ENCODE measurements around the gene RAB9B. TPM values are rescaled to one million over a fixed set of nuclear protein-coding genes. Genes with fewer than 3 reads are reported as not detected.
"Not testable (repeated sequence)": the region's sequence is repeated elsewhere in the genome, so short reads cannot be mapped to it uniquely, and the experiment has no call there.

Gene RAB9B
- total RNA-seq, 1 donor from 2014 or later = 4.5 TPM

DNA sequence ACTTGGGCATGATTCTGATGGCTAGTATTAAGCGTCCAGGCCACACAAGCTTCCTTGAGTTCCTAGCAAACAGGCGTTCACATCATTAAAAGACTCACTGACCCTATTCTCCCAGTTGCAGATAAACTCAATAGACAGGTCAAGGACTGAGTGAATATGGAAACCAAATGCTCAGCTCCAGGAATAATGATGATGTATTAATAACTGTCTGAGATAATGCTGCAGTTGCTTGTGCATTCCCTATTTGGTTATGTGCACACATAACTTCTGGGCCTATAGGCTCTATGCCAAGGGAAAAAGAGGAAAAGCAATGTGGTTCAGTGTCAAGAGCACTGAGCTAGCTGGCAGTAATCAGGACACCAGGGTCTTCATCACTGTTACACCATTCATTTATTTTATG lies 3.5 kb downstream of the RAB9B start:
- H3K4me1 Mint-ChIP-seq (ENCODE audit: low read depth, unreplicated experiment) = peaks cover 4% of the 10 kb centered on the region
- no peak for DNase-seq
- H3K27me3 Mint-ChIP-seq (ENCODE audit: unreplicated experiment) = peaks cover 6% of the 10 kb centered on the region
- no peak overlapping the region for H3K27ac Mint-ChIP-seq (ENCODE audit: unreplicated experiment)
- TF ChIP-seq, protein P1, sequence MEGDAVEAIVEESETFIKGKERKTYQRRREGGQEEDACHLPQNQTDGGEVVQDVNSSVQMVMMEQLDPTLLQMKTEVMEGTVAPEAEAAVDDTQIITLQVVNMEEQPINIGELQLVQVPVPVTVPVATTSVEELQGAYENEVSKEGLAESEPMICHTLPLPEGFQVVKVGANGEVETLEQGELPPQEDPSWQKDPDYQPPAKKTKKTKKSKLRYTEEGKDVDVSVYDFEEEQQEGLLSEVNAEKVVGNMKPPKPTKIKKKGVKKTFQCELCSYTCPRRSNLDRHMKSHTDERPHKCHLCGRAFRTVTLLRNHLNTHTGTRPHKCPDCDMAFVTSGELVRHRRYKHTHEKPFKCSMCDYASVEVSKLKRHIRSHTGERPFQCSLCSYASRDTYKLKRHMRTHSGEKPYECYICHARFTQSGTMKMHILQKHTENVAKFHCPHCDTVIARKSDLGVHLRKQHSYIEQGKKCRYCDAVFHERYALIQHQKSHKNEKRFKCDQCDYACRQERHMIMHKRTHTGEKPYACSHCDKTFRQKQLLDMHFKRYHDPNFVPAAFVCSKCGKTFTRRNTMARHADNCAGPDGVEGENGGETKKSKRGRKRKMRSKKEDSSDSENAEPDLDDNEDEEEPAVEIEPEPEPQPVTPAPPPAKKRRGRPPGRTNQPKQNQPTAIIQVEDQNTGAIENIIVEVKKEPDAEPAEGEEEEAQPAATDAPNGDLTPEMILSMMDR (IDR thresholded peaks at IDR 0.05; ENCODE audit: partially characterized antibody, unreplicated experiment) = no peak
- peaks cover 5% of the 10 kb centered on the region for H3K9me3 Mint-ChIP-seq (ENCODE audit: unreplicated experiment)
- no peaks in the 10 kb centered on the region for H3K36me3 Mint-ChIP-seq (ENCODE audit: unreplicated experiment)
- H3K4me3 Mint-ChIP-seq (ENCODE audit: unreplicated experiment) = no peak overlapping the region

DNA sequence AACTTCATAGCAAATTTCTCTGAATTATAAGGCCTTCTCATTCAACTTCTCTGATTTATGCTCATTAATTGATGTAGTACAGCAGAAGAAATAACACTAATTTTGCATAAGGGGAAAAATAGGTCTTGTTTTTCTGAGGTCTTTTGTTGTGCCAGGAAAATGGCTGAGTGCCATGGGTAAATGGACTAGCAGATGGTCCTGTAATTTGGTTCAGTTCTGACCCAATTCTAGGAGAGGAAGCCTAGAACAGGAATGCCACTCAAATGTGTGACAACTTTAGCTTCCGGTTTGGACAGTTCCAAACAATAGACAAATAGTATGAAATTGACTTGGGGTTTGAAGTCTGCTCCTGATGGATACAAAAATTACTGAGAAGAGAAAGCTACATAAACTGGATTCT lies 6.2 kb downstream of the RAB9B start:
- TF ChIP-seq, protein P1 (IDR thresholded peaks at IDR 0.05; ENCODE audit: partially characterized antibody, unreplicated experiment) = no peak
- Mint-ChIP-seq H3K27ac (ENCODE audit: unreplicated experiment) (no peak overlapping the region), H3K9me3 (ENCODE audit: unreplicated experiment) (peaks cover 2% of the 10 kb centered on the region), H3K4me1 (ENCODE audit: low read depth, unreplicated experiment) (no peaks in the 10 kb centered on the region), H3K4me3 (ENCODE audit: unreplicated experiment) (no peak overlapping the region), H3K36me3 (ENCODE audit: unreplicated experiment) (no peaks in the 10 kb centered on the region), H3K27me3 (ENCODE audit: unreplicated experiment) (peaks cover 2% of the 10 kb centered on the region)
- no peak for DNase-seq

DNA sequence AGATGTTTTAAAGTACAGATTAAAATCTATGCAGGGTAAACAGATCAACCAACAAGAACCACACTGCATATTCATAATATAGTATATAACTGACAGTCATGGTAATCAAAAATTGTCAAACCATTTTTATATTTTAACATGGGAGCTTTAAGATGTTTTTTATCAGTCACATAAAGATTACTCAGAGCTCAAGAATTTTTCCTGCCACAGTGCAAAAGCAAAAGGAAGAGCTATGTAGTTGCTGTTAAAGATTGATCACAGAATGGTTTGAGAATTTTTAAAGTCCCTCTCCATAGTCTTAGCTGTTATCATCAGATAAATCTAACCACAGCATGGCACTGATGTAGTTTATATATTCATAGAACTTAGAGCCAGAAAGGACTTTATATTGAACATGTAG lies 8.5 kb downstream of the RAB9B start:
- H3K27ac Mint-ChIP-seq (ENCODE audit: unreplicated experiment) = no peak overlapping the region
- no peaks in the 10 kb centered on the region for H3K9me3 Mint-ChIP-seq (ENCODE audit: unreplicated experiment)
- DNase-seq = no peak
- H3K4me1 Mint-ChIP-seq (ENCODE audit: low read depth, unreplicated experiment) = no peaks in the 10 kb centered on the region
- H3K36me3 Mint-ChIP-seq (ENCODE audit: unreplicated experiment) = no peaks in the 10 kb centered on the region
- H3K4me3 Mint-ChIP-seq (ENCODE audit: unreplicated experiment) = no peak overlapping the region
- no peaks in the 10 kb centered on the region for H3K27me3 Mint-ChIP-seq (ENCODE audit: unreplicated experiment)
- TF ChIP-seq, protein P1 (IDR thresholded peaks at IDR 0.05; ENCODE audit: partially characterized antibody, unreplicated experiment) = no peak

DNA sequence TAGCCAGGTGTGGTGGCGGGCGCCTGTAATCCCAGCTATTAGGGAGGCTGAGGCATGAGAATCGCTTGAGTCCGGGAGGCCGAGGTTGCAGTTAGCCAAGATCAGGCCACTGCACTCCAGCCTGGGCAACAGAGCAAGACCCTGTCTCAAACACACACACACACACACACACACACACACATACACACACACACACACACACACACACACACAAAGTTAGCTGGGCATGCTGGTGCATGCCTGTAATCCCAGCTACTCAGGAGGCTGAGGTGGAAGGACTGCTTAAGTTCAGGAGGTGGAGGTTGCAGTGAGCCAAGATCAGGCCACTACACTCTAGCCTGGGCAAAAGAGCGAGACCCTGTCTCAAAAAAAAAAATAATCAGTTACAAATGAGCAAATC lies 11.3 kb downstream of the RAB9B start:
- not testable (repeated sequence) for DNase-seq; H3K4me1 Mint-ChIP-seq (ENCODE audit: low read depth, unreplicated experiment); H3K9me3 Mint-ChIP-seq (ENCODE audit: unreplicated experiment); H3K27me3 Mint-ChIP-seq (ENCODE audit: unreplicated experiment); H3K4me3 Mint-ChIP-seq (ENCODE audit: unreplicated experiment); H3K27ac Mint-ChIP-seq (ENCODE audit: unreplicated experiment); H3K36me3 Mint-ChIP-seq (ENCODE audit: unreplicated experiment)

DNA sequence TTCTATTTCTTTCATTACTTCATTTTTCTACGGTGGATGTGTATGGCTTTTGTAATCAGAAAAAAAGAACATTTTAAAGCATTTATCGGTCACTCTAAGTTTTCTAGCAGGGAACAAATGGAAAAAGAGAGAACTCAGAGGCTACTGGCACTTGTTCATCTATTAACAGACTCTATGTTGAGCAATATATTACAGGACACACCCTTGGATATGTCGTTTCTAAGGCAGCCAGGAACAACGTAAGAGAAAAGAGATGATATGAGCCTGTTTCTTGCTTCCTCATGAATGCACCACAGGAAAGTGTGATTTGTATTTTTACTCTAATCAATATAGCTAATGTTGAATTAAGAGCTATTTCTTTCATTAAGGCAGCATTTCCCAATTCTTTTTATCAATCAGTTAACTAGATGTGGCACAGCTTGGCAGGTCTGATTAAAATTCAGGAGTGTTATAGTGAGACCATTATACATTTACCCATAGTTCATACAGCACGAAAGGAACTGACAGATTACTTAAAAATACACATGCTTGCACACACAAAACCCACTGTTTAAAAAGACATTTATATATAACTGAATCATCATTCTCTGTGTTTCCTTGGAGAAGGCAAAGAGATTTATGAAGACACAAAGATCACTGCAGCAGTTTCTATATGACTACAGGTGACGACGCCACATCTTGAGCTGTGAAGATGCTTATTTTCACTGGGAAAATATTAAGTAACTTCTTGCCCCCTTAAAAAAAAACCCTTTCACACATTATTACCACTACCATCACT lies 13.0 kb downstream of the RAB9B start:
- Mint-ChIP-seq H3K4me1 (ENCODE audit: low read depth, unreplicated experiment) (no peaks in the 10 kb centered on the region), H3K27ac (ENCODE audit: unreplicated experiment) (no peak overlapping the region), H3K4me3 (ENCODE audit: unreplicated experiment) (no peak overlapping the region), H3K9me3 (ENCODE audit: unreplicated experiment) (no peaks in the 10 kb centered on the region), H3K27me3 (ENCODE audit: unreplicated experiment) (peaks cover 2% of the 10 kb centered on the region), H3K36me3 (ENCODE audit: unreplicated experiment) (no peaks in the 10 kb centered on the region)
- TF ChIP-seq, protein P1 (IDR thresholded peaks at IDR 0.05; ENCODE audit: partially characterized antibody, unreplicated experiment) = no peak
- no peak for DNase-seq

Data from glutamatergic neuron (in vitro differentiated cells).